Stimulated activated CD8-positive, alpha-beta memory T cell treated with anti-CD3 and anti-CD28 coated beads, Interleukin-12 subunit alpha, Interleukin-12 subunit beta, amount 100 ng/mL, for 1 hour (primary cell): Measurements from ENCODE around the gene F8.
A peak's percentile ranks its signal among the peaks of the same experiment; 100 is the strongest.
"Not testable (repeated sequence)": the region's sequence is repeated elsewhere in the genome, so short reads cannot be mapped to it uniquely, and the experiment has no call there.

ENCODE experiments used
- DNase-seq: peaks from one replicate; pipeline ENCODE4 v3.0.0-alpha.2; 2020; ENCODE audit warnings: low read depth

Gene F8

DNA sequence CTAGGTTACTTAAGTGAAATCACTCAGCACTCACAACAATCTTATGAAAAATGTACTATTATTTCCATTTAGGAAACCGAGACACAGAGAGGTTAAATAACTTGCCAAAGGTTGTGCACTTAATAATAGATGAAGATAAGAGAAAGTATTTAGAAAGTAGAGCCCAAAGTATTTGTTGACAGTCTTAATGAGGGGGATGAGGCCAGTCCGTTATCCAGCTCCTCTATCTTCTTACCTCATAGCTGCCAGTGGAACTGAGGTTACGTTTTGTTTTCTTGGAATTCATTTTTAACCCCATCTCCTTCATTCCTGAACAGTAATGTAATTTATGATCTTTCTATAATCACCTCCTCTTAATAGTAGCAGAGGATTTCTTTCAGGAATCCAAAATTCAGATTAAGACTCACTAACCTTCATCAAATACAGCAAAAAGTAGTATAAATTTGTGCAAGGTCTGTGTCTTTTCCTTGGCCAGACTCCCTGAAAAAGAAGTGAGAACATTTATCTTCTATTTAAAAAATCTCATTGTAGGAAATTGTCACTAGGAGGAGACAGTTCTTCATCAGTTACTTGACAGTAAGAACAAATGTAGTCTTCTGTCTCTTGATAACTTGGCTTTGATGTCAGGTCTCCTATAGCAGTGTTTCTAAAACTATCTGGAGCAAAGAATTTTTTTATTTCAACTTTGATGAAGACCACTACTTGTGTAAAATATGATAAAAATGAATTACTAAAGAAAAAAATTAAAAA lies 35.5 kb downstream of the F8 start:
- DNase-seq: no peak

DNA sequence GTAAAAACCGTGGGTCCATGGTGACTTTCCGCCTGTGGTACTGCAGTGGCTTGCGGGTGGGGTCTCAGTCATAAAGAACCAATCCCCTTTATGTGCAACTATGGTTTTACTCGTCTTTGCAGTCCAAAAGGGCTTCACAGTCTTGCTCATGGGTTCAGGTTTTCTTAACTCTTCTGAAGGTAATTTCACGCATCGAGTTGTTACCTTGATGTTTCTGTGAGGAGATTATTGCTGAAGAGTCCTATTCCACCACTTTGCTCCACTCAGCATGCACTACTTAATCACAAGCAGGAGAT lies 41.5 kb downstream of the F8 start:
- no peak for DNase-seq

DNA sequence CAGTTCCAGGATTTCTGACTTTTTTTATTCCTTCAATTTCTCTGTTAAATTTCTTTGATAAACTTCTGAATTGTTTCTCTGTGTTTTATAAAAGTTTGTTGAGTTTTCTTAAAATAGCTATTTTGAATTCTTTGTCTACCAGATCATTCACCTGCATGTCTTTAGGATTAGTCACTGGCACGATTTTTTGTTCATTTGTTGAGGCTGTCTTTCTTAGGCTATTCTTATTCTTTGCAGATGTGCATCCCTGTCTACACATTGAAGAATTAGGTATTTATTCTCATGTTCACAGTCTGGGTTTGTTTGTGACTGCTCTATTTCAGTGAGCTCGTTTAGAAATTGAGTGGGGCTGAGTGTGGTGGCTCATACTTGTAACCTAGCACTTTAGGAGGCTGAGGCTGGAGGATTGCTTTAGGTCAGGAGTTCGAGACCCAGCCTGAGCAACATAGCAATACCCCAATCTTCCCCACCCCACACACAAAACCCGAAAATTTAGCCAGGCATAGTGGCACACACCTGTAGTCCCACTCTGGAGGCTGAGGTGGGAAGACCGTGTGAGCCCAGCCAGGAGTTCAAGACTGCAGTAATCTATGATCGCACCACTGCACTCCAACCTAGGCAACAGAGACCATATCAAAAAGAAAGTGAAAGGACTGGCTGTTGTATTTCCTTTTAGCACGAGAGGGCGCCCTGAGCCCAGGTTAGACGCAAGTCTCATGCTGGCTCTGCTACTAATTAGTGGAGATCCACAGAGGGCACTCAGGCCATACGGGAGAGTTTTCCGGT lies 42.0 kb downstream of the F8 start:
- peak; percentile 56 for DNase-seq

DNA sequence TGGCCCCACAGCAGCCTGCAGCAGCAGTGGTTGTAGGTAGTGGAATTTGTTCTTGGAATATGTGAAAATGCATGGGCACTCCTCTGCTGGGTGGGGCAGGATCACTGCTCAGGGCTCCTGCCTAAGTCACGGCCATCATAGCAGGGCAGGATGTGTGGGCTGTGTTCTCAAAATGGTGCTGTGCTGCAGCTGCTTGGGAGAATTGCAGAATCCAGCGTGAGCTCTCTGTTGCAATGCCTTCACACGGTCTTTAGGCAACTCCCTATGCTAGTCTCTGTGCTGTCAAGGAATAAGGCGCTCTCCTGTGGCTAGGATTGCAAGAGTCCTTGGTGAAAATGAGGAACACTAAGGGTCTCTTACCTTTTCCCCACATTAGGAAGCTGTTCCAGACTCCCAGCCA lies 42.9 kb downstream of the F8 start:
- DNase-seq: no peak

DNA sequence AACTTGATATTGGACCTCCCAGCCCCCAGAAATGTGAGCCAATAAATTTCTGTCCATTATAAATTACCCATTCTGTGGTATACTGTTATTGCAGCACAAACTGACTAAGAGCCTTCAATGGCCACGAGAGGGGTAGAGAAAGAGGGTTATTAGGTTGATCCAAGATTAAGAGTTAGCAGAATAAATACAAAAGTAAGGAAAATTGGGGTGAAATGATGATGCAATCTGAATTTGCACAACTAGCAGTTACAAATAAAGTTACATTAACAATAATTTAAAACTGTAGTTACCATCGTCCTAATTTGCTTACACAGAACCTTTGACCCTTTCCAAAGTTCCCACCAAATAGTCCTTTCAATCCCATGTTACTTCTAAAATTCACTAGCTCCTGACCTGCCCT lies 54.2 kb downstream of the F8 start:
- no peak for DNase-seq

DNA sequence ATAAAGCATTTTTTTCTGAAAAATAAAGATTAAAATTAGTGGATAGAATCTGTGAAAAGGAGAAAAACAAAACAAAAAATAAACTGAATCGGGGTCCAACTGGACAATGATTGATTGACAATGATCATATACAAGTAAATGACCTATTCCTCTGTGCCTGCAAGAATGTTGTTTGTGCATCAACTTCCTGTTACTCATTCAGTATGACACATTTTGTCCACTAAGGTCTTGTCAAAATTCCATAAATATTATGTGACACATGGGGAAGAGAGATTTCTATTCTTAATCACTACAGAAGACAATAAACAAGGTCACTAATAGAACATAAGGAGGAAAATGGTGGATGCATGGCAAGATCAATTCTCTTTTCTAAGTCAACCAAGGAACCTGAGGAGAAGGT lies 54.9 kb downstream of the F8 start:
- no peak for DNase-seq

DNA sequence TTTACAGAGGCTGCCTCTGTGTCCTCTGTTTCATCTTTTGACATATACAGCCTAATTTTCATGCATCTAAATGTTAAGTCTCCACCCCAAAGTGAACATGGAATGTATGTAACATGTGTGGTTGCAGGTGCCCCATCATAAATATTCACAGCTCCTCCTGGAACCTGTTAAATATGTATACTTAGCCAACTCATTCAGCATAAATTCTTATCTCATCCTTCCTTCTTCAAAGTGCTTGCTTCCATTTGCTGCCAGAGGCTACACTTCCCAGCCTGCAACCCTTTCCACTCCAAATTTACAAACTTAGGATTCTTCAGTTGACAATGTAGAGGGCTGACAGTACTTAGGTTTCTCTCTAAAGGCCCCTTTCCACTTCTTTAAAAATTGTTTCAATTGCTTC lies 60.6 kb downstream of the F8 start:
- DNase-seq: no peak

DNA sequence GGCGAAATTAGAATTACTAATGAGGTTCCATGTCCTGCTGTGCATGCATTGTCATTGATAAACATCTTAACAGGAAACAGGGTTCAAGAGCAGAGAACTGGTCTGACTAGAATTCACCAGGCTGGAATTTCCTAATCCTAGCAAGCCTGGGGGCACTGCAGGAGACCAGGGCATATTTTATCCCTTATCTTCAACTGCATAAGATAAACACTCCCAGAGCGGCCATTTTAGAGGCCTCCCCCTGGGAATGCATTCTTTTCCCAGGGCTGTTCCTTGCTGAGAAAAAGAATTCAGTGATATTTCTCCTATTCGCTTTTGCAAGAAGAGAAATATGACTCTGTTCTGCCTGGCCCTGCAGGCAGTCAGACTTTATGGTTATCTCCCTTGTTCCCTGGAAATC lies 66.7 kb downstream of the F8 start:
- DNase-seq: not testable (repeated sequence)

DNA sequence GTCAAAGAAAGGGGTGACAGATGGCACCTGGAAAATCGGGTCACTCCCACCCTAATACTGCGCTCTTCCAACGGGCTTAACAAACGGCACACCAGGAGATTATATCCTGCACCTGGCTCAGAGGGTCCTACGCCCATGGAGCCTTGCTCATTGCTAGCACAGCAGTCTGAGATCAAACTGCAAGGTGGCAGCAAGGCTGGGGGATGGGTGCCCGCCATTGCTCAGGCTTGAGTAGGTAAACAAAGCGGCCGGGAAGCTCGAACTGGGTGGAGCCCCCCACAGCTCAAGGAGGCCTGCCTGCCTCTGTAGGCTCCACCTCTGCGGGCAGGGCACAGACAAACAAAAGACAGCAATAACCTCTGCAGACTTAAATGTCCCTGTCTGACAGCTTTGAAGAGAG lies 83.3 kb downstream of the F8 start:
- not testable (repeated sequence) for DNase-seq

DNA sequence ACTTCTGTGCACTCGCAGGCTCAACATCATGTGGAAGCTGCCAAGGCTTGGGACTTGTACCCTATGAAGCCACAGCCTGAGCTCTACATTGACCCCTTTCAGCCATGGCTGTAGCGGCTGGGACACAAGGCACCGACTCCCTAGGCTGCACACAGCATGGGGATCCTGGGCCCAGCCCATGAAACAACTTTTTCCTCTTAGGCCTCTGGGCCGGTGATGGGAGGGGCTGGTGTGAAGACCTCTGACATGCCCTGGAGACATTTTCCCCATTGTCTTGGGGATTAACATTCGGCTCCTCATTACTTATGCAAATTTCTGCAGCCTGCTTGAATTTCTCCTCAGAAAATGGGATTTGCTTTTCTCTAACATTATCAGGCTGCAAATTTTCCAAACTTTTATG lies 97.8 kb downstream of the F8 start:
- DNase-seq: not testable (repeated sequence)

DNA sequence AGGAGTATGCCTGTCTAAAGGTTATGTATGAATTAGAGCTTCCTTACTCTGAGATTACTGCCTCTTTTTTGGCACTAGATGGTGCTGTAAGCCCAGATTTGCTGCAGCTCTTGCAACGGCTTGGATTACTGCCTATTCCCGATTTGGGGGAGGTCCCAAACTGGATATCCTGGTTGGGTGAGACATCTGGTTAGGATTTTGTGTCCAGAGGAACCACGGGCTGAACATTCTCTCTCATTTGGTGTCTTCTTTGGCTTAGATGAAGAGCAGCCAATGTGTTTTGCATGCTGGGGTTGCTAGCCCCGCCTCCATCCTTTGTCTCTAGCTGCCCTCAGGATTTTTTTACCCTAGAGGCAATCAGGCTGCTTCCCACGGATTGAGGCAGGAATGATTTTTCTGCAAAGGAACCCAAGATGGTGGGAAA lies 104.5 kb downstream of the F8 start:
- DNase-seq: no peak

DNA sequence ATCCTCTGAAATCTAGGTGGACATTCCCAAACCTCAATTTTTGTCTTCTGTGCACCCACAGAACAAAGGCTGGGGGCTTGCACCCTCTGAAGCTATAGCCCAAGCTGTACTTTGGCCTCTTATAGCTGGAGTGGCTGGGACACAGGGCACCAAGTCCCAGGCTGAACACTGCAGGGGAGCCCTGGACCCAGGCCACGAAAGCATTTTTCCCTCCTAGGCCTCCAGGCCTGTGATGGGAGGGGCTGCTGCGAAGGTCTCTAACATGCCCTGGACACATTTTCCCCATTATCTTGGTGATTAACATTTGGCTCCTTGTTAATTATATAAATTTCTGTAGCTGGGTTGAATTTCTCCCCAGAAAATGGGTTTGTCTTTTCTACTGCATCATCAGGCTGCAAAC lies 108.5 kb downstream of the F8 start:
- DNase-seq: no peak

DNA sequence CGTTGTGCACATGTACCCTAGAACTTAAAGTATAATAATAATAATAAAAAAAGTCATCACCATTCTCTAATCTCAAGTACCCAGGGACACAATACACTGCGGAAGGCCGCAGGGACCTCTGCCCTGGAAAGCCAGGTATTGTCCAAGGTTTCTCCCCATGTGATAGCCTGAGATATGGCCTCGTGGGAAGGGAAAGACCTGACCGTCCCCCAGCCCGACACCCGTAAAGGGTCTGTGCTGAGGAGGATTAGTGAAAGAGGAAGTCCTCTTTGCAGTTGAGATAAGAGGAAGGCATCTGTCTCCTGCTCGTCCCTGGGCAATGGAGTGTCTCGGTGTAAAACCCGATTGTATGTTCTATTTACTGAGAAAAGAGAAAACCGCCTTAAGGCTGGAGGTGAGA lies 112.0 kb downstream of the F8 start:
- DNase-seq: not testable (repeated sequence)

DNA sequence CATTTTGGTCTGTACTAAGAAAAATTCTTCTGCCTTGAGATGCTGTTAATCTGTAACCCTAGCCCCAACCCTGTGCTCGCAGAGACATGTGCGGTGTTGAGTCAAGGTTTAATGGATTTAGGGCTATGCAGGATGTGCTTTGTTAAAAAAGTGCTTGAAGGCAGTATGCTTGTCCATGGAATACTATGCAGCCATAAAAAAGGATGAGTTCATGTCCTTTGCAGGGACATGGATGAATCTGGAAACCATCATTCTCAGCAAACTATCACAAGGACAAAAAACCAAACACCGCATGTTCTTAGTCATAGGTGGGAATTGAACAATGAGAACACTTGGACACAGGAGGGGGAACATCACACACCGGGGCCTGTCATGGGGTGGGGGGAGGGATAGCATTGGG lies 112.5 kb downstream of the F8 start:
- not testable (repeated sequence) for DNase-seq

DNA sequence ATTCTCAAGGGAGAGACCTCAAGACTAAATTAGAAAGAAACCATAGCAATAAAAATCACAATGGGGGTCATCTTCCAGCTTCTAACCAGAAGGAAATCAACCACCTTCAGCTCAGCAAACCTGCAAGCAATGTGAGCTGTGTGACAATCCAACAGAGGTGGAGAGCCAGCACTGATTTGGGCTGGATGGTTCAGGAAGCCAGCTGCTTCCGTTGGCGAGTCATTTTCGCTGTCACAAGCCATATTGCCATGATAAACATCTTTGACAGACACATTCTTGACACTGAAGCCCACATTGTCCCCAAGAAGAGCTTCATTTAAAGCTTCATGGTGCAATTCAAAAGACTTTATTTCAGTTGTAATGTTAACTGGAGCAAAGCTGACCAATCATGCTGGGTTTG lies 113.7 kb downstream of the F8 start:
- DNase-seq: no peak

DNA sequence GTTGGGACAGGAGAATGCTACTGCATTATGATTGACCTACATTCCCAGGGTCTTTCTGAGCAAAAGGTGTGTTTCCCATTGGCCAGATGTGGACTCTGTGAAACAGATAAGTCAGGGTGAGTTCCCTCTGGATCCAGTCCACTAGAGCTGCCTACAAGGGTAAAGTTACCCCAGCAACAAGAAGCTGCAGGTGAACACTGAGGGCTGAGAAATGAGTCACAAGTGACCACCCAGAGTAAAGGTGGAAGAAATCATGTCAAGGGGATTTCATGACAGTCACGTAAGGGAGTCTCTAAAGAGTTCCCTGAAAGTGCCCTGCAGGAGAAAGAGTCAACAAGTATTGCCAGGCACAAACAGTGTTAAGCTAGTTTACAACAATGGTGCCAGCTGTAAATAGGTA lies 120.1 kb downstream of the F8 start:
- DNase-seq: no peak

DNA sequence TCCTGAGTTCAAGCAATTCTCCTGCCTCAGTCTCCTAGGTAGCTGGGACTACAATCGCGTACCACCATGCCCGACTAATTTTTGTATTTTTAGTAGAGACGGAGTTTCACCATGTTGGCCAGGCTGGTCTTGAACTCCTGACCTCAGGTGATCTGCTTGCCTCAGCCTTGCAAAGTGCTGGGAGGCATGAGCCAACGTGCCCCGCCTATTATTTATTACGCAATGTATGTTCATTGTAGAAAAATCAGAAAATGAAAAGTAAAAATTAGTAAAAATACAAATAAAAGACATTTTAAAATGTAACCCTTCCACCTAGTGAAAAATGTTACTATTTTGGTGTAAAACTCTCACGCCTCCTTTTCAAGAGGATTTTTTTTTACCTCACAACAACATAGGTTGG lies 122.2 kb downstream of the F8 start:
- no peak for DNase-seq

DNA sequence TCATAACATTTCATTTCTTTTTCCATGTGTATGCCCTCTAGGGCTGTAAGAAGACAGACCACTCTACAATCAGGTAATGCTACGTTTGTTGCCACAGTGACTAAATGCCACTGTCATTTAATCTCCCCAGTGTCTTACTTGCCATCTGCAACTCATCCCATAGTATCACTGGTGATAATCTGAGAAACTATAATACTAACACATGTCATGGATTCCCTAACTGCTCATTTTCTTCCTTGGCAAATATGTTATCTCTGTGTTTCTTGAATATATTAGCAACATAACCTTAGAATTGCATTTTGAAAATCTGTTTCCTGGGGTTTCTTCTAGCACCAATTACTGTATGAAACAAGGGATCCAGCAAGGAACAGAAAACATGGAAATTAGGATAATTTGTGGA lies 130.2 kb downstream of the F8 start:
- no peak for DNase-seq

DNA sequence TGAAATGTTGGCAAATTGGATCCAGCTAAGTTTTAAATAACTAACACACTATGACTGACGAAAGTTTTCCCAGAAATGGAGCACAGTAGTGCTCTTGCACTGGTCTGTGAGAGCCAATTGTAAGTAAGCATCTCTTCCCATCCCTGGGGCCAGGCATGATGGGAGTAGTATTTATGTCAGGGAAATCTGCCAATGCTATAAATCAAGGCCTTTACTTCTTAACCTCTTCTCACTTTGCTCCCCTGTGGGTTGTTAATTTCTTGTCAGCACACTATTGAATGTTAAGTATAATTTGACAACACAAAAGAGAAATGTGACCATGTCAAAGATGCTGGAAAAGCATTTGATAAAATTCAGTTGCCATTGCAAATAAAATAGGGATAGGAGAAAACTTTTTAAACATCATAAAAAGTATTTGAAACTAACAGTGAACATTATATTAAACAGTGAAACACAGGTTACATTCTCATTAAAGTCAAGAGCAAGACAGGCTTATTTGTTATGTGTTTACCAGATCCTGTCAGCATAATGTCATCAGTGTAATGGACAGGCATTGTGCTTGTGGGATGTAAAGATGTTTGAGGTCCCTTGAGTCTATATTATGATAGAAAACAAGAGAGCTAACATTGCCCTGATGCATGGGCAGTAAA lies 131.4 kb downstream of the F8 start:
- DNase-seq: no peak

DNA sequence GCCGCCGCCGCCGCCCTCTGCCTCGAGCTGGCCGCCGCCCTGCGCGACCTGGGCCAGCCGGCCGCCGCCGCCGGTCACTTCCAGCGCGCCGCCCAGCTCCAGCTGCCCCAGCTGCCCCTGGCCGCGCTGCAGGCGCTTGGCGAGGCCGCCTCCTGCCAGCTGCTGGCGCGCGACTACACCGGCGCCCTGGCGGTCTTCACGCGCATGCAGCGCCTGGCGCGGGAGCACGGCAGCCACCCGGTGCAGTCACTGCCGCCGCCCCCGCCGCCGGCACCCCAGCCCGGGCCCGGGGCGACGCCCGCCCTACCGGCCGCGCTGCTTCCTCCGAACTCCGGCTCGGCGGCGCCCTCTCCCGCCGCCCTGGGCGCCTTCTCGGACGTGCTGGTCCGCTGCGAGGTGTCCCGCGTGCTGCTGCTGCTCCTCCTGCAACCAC lies 135.7 kb downstream of the F8 start:
- DNase-seq: not testable (repeated sequence)

DNA sequence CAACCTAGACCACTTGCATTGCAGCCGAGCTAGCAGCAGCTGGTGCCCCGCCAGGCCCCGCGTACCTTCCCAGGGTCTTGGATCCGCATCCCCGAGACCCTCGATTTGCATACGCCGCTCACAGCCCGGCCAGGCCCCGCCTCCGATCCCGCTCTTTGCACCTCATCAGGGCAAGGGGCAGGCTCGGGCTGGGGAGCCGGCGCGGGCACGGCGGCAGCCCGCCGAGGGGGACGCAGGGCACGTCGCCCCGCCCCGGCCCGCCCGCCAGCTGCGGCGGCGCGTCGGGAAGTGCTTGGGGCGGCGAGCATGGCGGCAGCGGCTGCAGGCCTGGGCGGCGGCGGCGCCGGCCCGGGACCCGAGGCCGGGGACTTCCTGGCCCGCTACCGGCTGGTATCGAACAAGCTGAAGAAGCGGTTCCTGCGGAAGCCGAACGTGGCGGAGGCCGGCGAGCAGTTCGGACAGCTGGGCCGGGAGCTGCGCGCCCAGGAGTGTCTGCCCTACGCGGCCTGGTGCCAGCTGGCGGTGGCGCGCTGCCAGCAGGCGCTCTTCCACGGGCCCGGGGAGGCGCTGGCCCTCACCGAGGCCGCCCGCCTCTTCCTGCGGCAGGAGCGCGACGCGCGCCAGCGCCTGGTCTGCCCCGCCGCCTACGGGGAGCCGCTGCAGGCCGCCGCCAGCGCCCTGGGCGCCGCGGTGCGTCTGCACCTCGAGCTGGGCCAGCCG lies 136.3 kb downstream of the F8 start, which contains the start of gene F8A1:
F8A1 (plus strand) TSS at position 287 of the 720 bp plus-strand sequence; CDS start at position 307, 20 bp downstream.
- peak; percentile 4 for DNase-seq

DNA sequence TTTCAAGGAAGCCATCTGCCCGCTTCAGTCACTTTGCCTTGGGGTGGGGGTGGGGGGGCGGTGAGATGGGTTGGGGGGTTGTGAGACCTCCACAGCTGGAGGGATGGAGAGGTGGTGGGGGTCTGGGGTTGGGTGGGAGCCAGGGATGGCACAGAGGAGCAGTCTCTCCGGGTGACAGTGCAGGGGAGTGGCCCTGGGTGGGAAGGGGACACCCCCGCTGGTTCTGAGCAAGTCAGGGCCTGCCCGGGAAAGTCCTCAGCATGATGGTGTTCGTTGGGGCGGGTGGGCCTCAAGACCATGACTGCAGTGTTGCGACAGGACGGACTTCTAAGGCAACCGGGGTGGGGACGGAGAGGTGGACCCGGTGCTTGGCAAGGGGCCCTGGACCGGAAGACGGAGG lies 137.0 kb downstream of the F8 start:
- not testable (repeated sequence) for DNase-seq
